MM.1S (cell line): Measurements from ENCODE around the gene POC1B.

ENCODE experiments used
- CTCF ChIP-seq: fragments of 300-600 bp; sonication (generic); IDR thresholded peaks from 2 replicates; pipeline ENCODE4 v1.5.1; 2016; ENCODE audit warnings: antibody characterized with exemption, low read length, mixed read lengths
- EZH2 ChIP-seq: fragments of 300-600 bp; sonication (generic); optimal IDR thresholded peaks from 2 replicates; pipeline ENCODE3; 2017; ENCODE audit warnings: low read depth, mild to moderate bottlenecking, antibody characterized with exemption, low read length, mixed read lengths
- EZH2phosphoT487 ChIP-seq: fragments of 300-600 bp; sonication (generic); IDR thresholded peaks from 2 replicates; pipeline ENCODE4 v1.6.1; 2018; ENCODE audit warnings: antibody characterized with exemption, low read length

DNA sequence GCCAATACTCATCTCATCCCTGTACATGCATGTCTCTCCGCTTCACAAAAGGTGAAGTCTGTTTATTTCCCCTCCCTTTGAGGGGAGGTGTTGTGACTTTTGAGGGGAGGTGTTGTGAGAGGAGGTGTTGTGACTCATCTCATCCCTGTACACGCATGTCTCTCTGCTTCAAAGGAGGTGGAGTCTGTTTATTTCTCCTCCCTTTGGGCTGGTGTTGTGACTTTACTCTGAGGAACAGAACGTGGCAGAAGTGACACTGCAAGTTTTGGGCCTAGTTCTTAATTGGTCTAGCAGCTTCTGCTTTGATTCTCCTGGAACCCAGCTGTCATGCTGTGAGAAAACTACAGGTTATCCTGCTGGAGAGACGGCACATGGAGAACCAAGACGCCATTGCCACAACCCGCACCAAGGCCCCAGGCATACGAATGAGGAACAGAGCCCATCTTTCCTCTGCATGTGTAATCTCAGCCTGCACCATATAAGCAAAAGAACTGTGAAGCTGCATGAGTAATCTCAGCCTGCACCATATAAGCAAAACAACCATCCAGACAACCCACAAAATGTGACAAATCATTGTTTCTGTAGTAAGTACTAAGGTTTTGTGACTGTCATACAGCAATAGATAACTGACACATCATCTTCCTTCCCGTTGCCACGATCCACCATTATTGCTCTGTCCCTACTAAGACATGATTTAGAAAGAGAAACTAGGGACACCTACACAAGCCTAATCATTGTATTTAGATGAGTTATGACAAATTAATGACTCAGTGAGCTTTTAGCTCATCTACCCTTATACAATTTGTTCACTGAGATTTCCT lies 31.2 kb downstream of the POC1B start:
- TF ChIP-seq CTCF = no peak
- no peak for TF ChIP-seq EZH2
- TF ChIP-seq EZH2phosphoT487 = no peak
